Endothelial cell of umbilical vein (primary cell): ENCODE data around the gene PTPRT.

Source experiments
- CTCF ChIP-seq, 2 donors: IDR thresholded peaks; 1 replicate in 1 of 2; 2 replicates in 1 of 2; pipeline ENCODE4 v1.5.1; 2011; ENCODE audit warnings: low read length in 2 of 2, mild to moderate bottlenecking in 2 of 2, moderate library complexity in 2 of 2, control low read depth in 1 of 2, inconsistent platforms in 1 of 2, low read depth in 1 of 2; ENCODE audit not compliant: insufficient read depth in 1 of 2; ENCODE audit errors: extremely low read depth in 1 of 2
- EZH2 ChIP-seq: IDR thresholded peaks from 2 replicates; pipeline ENCODE4 v1.6.1; 2012; ENCODE audit warnings: borderline replicate concordance, low read depth, mild to moderate bottlenecking, moderate library complexity, low read length, inconsistent platforms; ENCODE audit not compliant: severe bottlenecking
- GATA2 ChIP-seq: IDR thresholded peaks from 2 replicates; pipeline ENCODE4 v1.7.0; 2011; ENCODE audit warnings: low read depth, mild to moderate bottlenecking, moderate library complexity, mixed read lengths, low read length; ENCODE audit not compliant: insufficient read length, insufficient read depth
- JUN ChIP-seq: IDR thresholded peaks from 2 replicates; pipeline ENCODE4 v1.6.1; 2011; ENCODE audit warnings: borderline replicate concordance, low read depth; ENCODE audit not compliant: insufficient read length, insufficient read depth
- POLR2A ChIP-seq: IDR thresholded peaks from 2 replicates; pipeline ENCODE4 v1.6.1; 2012; ENCODE audit warnings: low read depth, mild to moderate bottlenecking, control low read depth, low read length
- POLR2AphosphoS5 ChIP-seq: IDR thresholded peaks from 2 replicates; pipeline ENCODE4 v1.6.1; 2012; ENCODE audit warnings: low read depth, mild to moderate bottlenecking, control low read depth, low read length, moderate library complexity; ENCODE audit not compliant: insufficient read depth

- TF ChIP-seq EZH2 (no peak), POLR2A (no peak), JUN (no peak), CTCF (IDR thresholded peaks at IDR 0.05; ENCODE audit: extremely low read depth in 1 of 2, insufficient read depth in 1 of 2, low read depth in 1 of 2, low read length in 2 of 2) (no peak), GATA2 (no peak), POLR2AphosphoS5 (no peak)
These were observed 1089.5 kb downstream of the PTPRT start for GRCh38 chr20:42100137-42100704.
